H1 (cell line): Measurements from ENCODE around the gene CAMK2B. TPM values are rescaled to one million over a fixed set of nuclear protein-coding genes. Genes with fewer than 3 reads are reported as not detected.

Experiments used
- CTCF ChIA-PET: fragments of 300-600 bp; sonication (Branson Sonifier 250); formaldehyde crosslinking; loops from one replicate; lab custom pipeline; 2021; ENCODE audit not compliant: partially characterized antibody; lab: Charles Lee
- POLR2A ChIA-PET: fragments of 300-600 bp; sonication (Branson Sonifier 250); formaldehyde crosslinking; loops from one replicate; lab custom pipeline; 2021; ENCODE audit warnings: inconsistent platforms; ENCODE audit not compliant: partially characterized antibody; lab: Charles Lee
- DNase-seq, 2 experiments: peaks; one replicate each; pipeline versions ENCODE4 v3.0.0 to v3.0.0-alpha.2; 2010 to 2022; ENCODE audit warnings: low spot score in 2 of 2, low read depth in 1 of 2, mixed read lengths in 1 of 2
- FAIRE-seq: peaks from 2 replicates; lab custom pipeline; 2011; peaks lifted over from hg19 to GRCh38; lab: Jason Lieb, UNC
- H2AFZ ChIP-seq: 2 replicates; pipeline ENCODE4 v1.8.1; 2012; ENCODE audit warnings: low read length, inconsistent platforms
- H2AK5ac ChIP-seq: 2 replicates; pipeline ENCODE4 v1.6.1; 2013; ENCODE audit warnings: low read depth, low read length
- H2BK120ac ChIP-seq: replicated peaks from 2 replicates; pipeline ENCODE3; 2013; ENCODE audit warnings: low read depth, low read length, inconsistent platforms
- H2BK12ac ChIP-seq: 2 replicates; pipeline ENCODE4 v1.6.1; 2013; ENCODE audit warnings: low read depth, low read length
- H2BK15ac ChIP-seq: 2 replicates; pipeline ENCODE4 v1.6.1; 2013; ENCODE audit warnings: low read length
- H2BK20ac ChIP-seq: 2 replicates; pipeline ENCODE4 v1.6.1; 2013; ENCODE audit warnings: low read length
- H2BK5ac ChIP-seq: 2 replicates; pipeline ENCODE4 v1.6.1; 2013; ENCODE audit warnings: low read depth, low read length
- H3K14ac ChIP-seq: 2 replicates; pipeline ENCODE4 v1.6.1; 2013; ENCODE audit warnings: inconsistent platforms; ENCODE audit not compliant: insufficient read length
- H3K18ac ChIP-seq: 2 replicates; pipeline ENCODE4 v1.6.1; 2013; ENCODE audit warnings: low read length; ENCODE audit errors: extremely low read depth
- H3K23ac ChIP-seq: 2 replicates; pipeline ENCODE4 v1.6.1; 2013; ENCODE audit warnings: inconsistent platforms; ENCODE audit not compliant: insufficient read length
- H3K23me2 ChIP-seq: 2 replicates; pipeline ENCODE4 v1.6.1; 2013; ENCODE audit warnings: low read depth, low read length
- H3K27ac ChIP-seq: 2 replicates; pipeline ENCODE4 v1.6.1; 2011; ENCODE audit warnings: low read depth, low read length, inconsistent platforms
- H3K27me3 ChIP-seq, 4 experiments: replicated peaks in 1 of 4; 1 replicate in 1 of 4; 2 replicates in 3 of 4; pipeline versions ENCODE4 v1.6.1 to v1.8.1; 2011 to 2013; ENCODE audit warnings: low read length in 3 of 4, mild to moderate bottlenecking in 3 of 4, inconsistent platforms in 2 of 4, mixed read lengths in 2 of 4, moderate library complexity in 1 of 4; ENCODE audit not compliant: control insufficient read depth in 3 of 4, insufficient read depth in 3 of 4; ENCODE audit errors: extremely low read depth in 1 of 4
- H3K36me3 ChIP-seq, 4 experiments: 2 replicates each; pipeline versions ENCODE4 v1.6.1 to v1.8.1; 2011 to 2013; ENCODE audit warnings: mild to moderate bottlenecking in 4 of 4, low read length in 3 of 4, moderate library complexity in 2 of 4, control low read depth in 1 of 4, inconsistent platforms in 1 of 4; ENCODE audit not compliant: insufficient read depth in 4 of 4, control insufficient read depth in 2 of 4
- H3K4ac ChIP-seq: replicated peaks from 2 replicates; pipeline ENCODE3; 2013; ENCODE audit warnings: low read length, low read depth, mixed read lengths, inconsistent platforms; ENCODE audit not compliant: insufficient read length
- H3K4me1 ChIP-seq, 4 experiments: replicated peaks in 1 of 4; 1 replicate in 1 of 4; 2 replicates in 3 of 4; pipeline versions ENCODE4 v1.6.1 to v1.8.1; 2011 to 2013; ENCODE audit warnings: low read length in 3 of 4, inconsistent platforms in 2 of 4, mixed read lengths in 1 of 4; ENCODE audit not compliant: insufficient read depth in 4 of 4, control insufficient read depth in 3 of 4
- H3K4me2 ChIP-seq, 2 experiments: 2 replicates each; pipeline versions ENCODE4 v1.6.1 to v1.8.1; 2011 to 2013; ENCODE audit warnings: low read depth in 2 of 2, low read length in 2 of 2, control low read depth in 1 of 2, inconsistent platforms in 1 of 2, mild to moderate bottlenecking in 1 of 2; ENCODE audit not compliant: insufficient read depth in 1 of 2
- H3K4me3 ChIP-seq, 4 experiments: fragments of 200-600, 300-600 bp in 1 of 4; sonication (generic), shearing (Covaris generic), sonication (Bioruptor Twin) in 1 of 4; 2 replicates each; pipeline versions ENCODE4 v1.5.1 to v1.8.1; 2011 to 2016; ENCODE audit warnings: low read length in 4 of 4, low read depth in 3 of 4, control low read depth in 2 of 4, inconsistent platforms in 2 of 4, mild to moderate bottlenecking in 2 of 4, mixed read lengths in 1 of 4, moderate library complexity in 1 of 4; ENCODE audit not compliant: insufficient read depth in 2 of 4; ENCODE audit errors: extremely low read depth in 1 of 4
- H3K56ac ChIP-seq: replicated peaks from 2 replicates; pipeline ENCODE3; 2013; ENCODE audit warnings: low read depth, mild to moderate bottlenecking, mixed read lengths, low read length, inconsistent platforms; ENCODE audit not compliant: insufficient read length
- H3K79me1 ChIP-seq: 2 replicates; pipeline ENCODE4 v1.6.1; 2013; ENCODE audit warnings: low read depth, low read length, control low read depth
- H3K79me2 ChIP-seq, 2 experiments: 2 replicates each; pipeline versions ENCODE4 v1.6.1 to v1.8.1; 2012 to 2013; ENCODE audit warnings: low read length in 2 of 2, mild to moderate bottlenecking in 2 of 2, inconsistent platforms in 1 of 2; ENCODE audit not compliant: insufficient read depth in 2 of 2, control insufficient read depth in 1 of 2
- H3K9ac ChIP-seq, 4 experiments: replicated peaks in 1 of 4; 1 replicate in 1 of 4; 2 replicates in 3 of 4; pipeline versions ENCODE4 v1.6.1 to v1.8.1; 2011 to 2013; ENCODE audit warnings: low read depth in 3 of 4, low read length in 3 of 4, control low read depth in 2 of 4, mild to moderate bottlenecking in 2 of 4, moderate library complexity in 2 of 4, inconsistent platforms in 1 of 4; ENCODE audit errors: extremely low read depth in 1 of 4
- H3K9me3 ChIP-seq, 2 experiments: 2 replicates each; pipeline versions ENCODE4 v1.6.1 to v1.8.1; 2012 to 2013; ENCODE audit warnings: mild to moderate bottlenecking in 2 of 2, moderate library complexity in 2 of 2, control low read depth in 1 of 2, inconsistent platforms in 1 of 2, low read depth in 1 of 2, low read length in 1 of 2, mixed read lengths in 1 of 2; ENCODE audit not compliant: insufficient read depth in 2 of 2
- H4K20me1 ChIP-seq, 2 experiments: replicated peaks in 1 of 2; 2 replicates each; pipeline versions ENCODE3 to v1.8.1; 2011 to 2013; ENCODE audit warnings: inconsistent platforms in 2 of 2, low read length in 2 of 2, mild to moderate bottlenecking in 1 of 2; ENCODE audit not compliant: insufficient read depth in 2 of 2, control insufficient read depth in 1 of 2
- H4K5ac ChIP-seq: 2 replicates; pipeline ENCODE4 v1.6.1; 2013; ENCODE audit warnings: low read length, low read depth, mixed read lengths, inconsistent platforms; ENCODE audit not compliant: insufficient read length
- H4K8ac ChIP-seq: 2 replicates; pipeline ENCODE4 v1.8.0; 2013; ENCODE audit warnings: mild to moderate bottlenecking, moderate library complexity, low read length, inconsistent platforms; ENCODE audit not compliant: insufficient read depth; ENCODE audit errors: extremely low read depth
- H4K91ac ChIP-seq: replicated peaks from 2 replicates; pipeline ENCODE3; 2013; ENCODE audit warnings: low read length, mixed read lengths, inconsistent platforms; ENCODE audit not compliant: insufficient read length
- NRF1 ChIP-seq: IDR thresholded peaks from 2 replicates; pipeline ENCODE4 v1.6.1; 2011; ENCODE audit warnings: mild to moderate bottlenecking, low read depth, low read length, improper control_type of control experiment
- SP1 ChIP-seq: IDR thresholded peaks from 2 replicates; pipeline ENCODE4 v1.6.1; 2011; ENCODE audit warnings: low read depth, low read length
- ZNF274 ChIP-seq: IDR thresholded peaks from 2 replicates; pipeline ENCODE4 v1.7.0; 2012; ENCODE audit warnings: low read length, borderline replicate concordance; ENCODE audit errors: extremely low read depth
- WGBS, 2 experiments: shearing (Covaris generic) in 1 of 2; methylation state at CpG; one replicate each; pipeline versions ENCODE4 v1.1.6 to v1.1.7; 2013 to 2015; ENCODE audit warnings: low lambda C conversion rate in 2 of 2, mixed read lengths in 2 of 2, inconsistent platforms in 1 of 2, low coverage in 1 of 2, missing lambda C conversion rate in 1 of 2; ENCODE audit not compliant: insufficient replicate concordance in 2 of 2, insufficient coverage in 1 of 2, insufficient read length in 1 of 2; ENCODE audit errors: extremely low coverage in 1 of 2, missing lambda C conversion rate in 1 of 2; 5-methylcytosine and 5-hydroxymethylcytosine counted together
- polyA plus RNA-seq, 7 experiments: library from polyadenylated mRNA; depleted of rRNA in 3 of 7; stranded (reverse) in 5 of 7; unstranded in 2 of 7; fragments of >200 nt in 5 of 7; fragments of 200-250 nt in 2 of 7; gene quantifications; 1 replicate in 5 of 7; 2 replicates in 1 of 7; 4 replicates in 1 of 7; pipeline versions ENCODE4 v1.2.1 to v1.2.3, GENCODE V29; 2011 to 2013; ENCODE audit warnings: missing spikeins in 2 of 7, mixed read lengths in 2 of 7
- total RNA-seq: library from RNA; stranded (reverse); fragmentation: NEBNext Ultra II Directional; extraction: Animal tissue kit (Norgen Biotek cat#: 25700); gene quantifications from 2 replicates; pipeline ENCODE4 v1.2.1, GENCODE V29; 2021
- TF ChIP-seq, protein P1 (sequence below), 3 experiments: IDR thresholded peaks; 1 replicate in 2 of 3; 2 replicates in 1 of 3; pipeline versions ENCODE4 v1.5.1 to v1.6.1; 2011; ENCODE audit warnings: low read length in 3 of 3, mild to moderate bottlenecking in 3 of 3, inconsistent platforms in 2 of 3, low read depth in 1 of 3, moderate library complexity in 1 of 3; ENCODE audit not compliant: insufficient read depth in 1 of 3; ENCODE audit errors: control extremely low read depth in 1 of 3

Gene CAMK2B
- total and polyA plus RNA-seq, 2 of the 8 experiments (the other 6 are each of a cell fraction or from before 2014, with no cell fraction given), result 0.05 to 0.15 TPM

DNA sequence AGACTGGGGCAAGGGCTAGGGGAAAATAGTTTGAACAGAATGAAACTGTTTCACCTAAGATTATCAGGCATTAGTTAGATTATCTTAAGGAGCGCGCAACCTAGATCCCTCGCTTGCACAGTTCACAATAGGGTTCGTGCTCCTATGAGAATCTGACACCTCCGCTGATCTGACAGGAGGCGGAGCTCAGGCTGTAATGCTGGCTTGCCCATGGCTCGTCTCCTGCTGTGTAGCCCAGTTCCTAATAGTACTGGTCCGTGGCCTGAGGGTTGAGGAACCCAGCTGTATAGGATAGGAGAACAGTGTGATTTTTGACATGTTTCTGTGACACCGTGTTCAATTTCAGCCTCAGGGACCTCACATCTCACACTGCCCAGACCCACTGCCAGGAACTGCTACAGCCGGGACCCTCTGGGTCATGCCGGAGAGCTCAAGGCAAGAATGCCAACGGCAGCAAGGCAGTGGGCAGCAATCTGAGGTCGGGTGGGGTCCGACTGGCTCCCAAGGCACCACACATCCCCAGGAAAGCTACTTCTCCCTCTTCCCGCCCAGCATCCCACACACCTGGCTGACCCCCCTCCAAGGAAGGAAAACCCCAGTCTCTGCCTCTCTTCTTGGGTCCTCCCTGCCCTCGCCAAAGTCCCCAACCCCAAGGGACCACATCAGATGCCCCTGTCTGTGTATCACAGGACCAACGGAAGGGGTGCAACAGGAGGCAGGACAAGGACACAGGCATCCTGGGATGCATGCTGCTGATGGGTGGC, 31.7 kb downstream of the CAMK2B start:
- CTCF ChIA-PET, result interaction anchor here (1.0 to 1.3 kb wide), 2 partner anchors 15 to 53 kb away, joined by 3 to 6 read pairs; no protein-coding TSS in a partner anchor

More for the DNA sequence above, 31.7 kb downstream of the CAMK2B start:
- peak overlapping the region; percentile 48 for H4K8ac ChIP-seq
- H2BK5ac ChIP-seq, result no peak overlapping the region
- no peaks in the 10 kb centered on the region for H3K79me2 ChIP-seq
- no peak overlapping the region for H2BK20ac ChIP-seq
- WGBS, 2 experiments, result 63% methylated on average over 16 of the region's 17 CpGs; no CpG with 5 or more reads in 1 of the 2 experiments
- no peak overlapping the region for H2BK120ac ChIP-seq
- H3K9me3 ChIP-seq, result no peaks in the 10 kb centered on the region
- H4K5ac ChIP-seq, result no peak overlapping the region
- H3K18ac ChIP-seq, result no peak overlapping the region
- peaks cover 0 to 4% of the 10 kb centered on the region in 2 experiments for H4K20me1 ChIP-seq
- no peaks in the 10 kb centered on the region for H3K79me1 ChIP-seq
- H3K27me3 ChIP-seq, result no peaks in the 10 kb centered on the region; a peak in 1 of 7 replicates
- no peak overlapping the region for H3K4me2 ChIP-seq
- no peak overlapping the region for H4K91ac ChIP-seq
- no peak overlapping the region for H3K4ac ChIP-seq
- no peak overlapping the region for H2AFZ ChIP-seq
- no peak overlapping the region for H3K56ac ChIP-seq
- H3K14ac ChIP-seq, result no peak overlapping the region
- no peak for TF ChIP-seq NRF1
- TF ChIP-seq ZNF274, result no peak
- TF ChIP-seq, protein P1, sequence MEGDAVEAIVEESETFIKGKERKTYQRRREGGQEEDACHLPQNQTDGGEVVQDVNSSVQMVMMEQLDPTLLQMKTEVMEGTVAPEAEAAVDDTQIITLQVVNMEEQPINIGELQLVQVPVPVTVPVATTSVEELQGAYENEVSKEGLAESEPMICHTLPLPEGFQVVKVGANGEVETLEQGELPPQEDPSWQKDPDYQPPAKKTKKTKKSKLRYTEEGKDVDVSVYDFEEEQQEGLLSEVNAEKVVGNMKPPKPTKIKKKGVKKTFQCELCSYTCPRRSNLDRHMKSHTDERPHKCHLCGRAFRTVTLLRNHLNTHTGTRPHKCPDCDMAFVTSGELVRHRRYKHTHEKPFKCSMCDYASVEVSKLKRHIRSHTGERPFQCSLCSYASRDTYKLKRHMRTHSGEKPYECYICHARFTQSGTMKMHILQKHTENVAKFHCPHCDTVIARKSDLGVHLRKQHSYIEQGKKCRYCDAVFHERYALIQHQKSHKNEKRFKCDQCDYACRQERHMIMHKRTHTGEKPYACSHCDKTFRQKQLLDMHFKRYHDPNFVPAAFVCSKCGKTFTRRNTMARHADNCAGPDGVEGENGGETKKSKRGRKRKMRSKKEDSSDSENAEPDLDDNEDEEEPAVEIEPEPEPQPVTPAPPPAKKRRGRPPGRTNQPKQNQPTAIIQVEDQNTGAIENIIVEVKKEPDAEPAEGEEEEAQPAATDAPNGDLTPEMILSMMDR (IDR thresholded peaks at IDR 0.05; ENCODE audit: control extremely low read depth in 1 of 3, insufficient read depth in 1 of 3, low read depth in 1 of 3, low read length in 3 of 3), result no peak
- no peak for TF ChIP-seq SP1
- peak in 1 of 2 experiments; percentile 44 for DNase-seq
- H3K4me1 ChIP-seq, result peaks cover 0 to 6% (median 0%) of the 10 kb centered on the region in 4 experiments; a peak in 2 of 7 replicates
- no peak overlapping the region for H3K4me3 ChIP-seq
- POLR2A ChIA-PET, result no interaction called here
- no peak overlapping the region for H2AK5ac ChIP-seq
- no peak overlapping the region for H3K23ac ChIP-seq
- no peak overlapping the region for H2BK15ac ChIP-seq
- H3K9ac ChIP-seq, result no peak overlapping the region
- H2BK12ac ChIP-seq, result no peak overlapping the region
- H3K23me2 ChIP-seq, result no peaks in the 10 kb centered on the region
- H3K36me3 ChIP-seq, result no peaks in the 10 kb centered on the region
- no peak for FAIRE-seq
- H3K27ac ChIP-seq, result no peak overlapping the region
